ENCODE data around the gene FRMD8.
A peak's percentile ranks its signal among the peaks of the same experiment; 100 is the strongest.

The FRMD8 gene

GRCh38 chr11:65375012-65375411 lies 11.4 kb upstream of the FRMD8 start:
- no peak for DNase-seq

GRCh38 chr11:65376138-65376713 lies 10.2 kb upstream of the FRMD8 start:
- no peak for DNase-seq

- no peak for DNase-seq
Measured at GRCh38 chr11:65377036-65377435, 9.4 kb upstream of the FRMD8 start.

- DNase-seq, result no peak
Measured at GRCh38 chr11:65377777-65378176, 8.7 kb upstream of the FRMD8 start.

- DNase-seq, result peak in 2 of 56 donors; percentile 5 to 20
Measured at GRCh38 chr11:65378208-65378927, 8.1 kb upstream of the FRMD8 start.

- DNase-seq, result no peak
Measured at GRCh38 chr11:65378928-65379638, 7.4 kb upstream of the FRMD8 start.

- DNase-seq, result no peak
Measured at GRCh38 chr11:65379698-65380459, 6.6 kb upstream of the FRMD8 start.

- DNase-seq, result no peak
Measured at GRCh38 chr11:65380460-65381119, 5.8 kb upstream of the FRMD8 start.

GRCh38 chr11:65381716-65382032 lies 4.8 kb upstream of the FRMD8 start:
- DNase-seq, result no peak

- DNase-seq, result peak; percentile 45 to 95 (median 85)
Measured at GRCh38 chr11:65382033-65382803, 4.2 kb upstream of the FRMD8 start, which contains the start of gene SLC25A45. Gene SLC25A45 (minus strand): TSS chr11:65382646. CDS start chr11:65381951, 695 bp downstream.

GRCh38 chr11:65382804-65383368 lies 3.6 kb upstream of the FRMD8 start:
- DNase-seq, result peak in 2 of 56 donors; percentile 19 to 44

GRCh38 chr11:65383778-65384177 lies 2.7 kb upstream of the FRMD8 start:
- no peak for DNase-seq

- no peak for DNase-seq
Measured at GRCh38 chr11:65384301-65384889, 2.0 kb upstream of the FRMD8 start.

GRCh38 chr11:65388731-65389130 lies 2.3 kb downstream of the FRMD8 start:
- DNase-seq, result no peak

GRCh38 chr11:65389294-65389980 lies 3.0 kb downstream of the FRMD8 start:
- no peak for DNase-seq

GRCh38 chr11:65390099-65390941 lies 3.9 kb downstream of the FRMD8 start:
- DNase-seq, result peak in 1 of 56 donors; percentile 26

- DNase-seq, result no peak
Measured at GRCh38 chr11:65390996-65391395, 4.6 kb downstream of the FRMD8 start.

- no peak for DNase-seq
Measured at GRCh38 chr11:65392186-65392829, 5.9 kb downstream of the FRMD8 start.

All from nucleus accumbens (tissue), 56 donors.